ENCODE measurements around the gene SLC22A25.

Gene SLC22A25

DNA sequence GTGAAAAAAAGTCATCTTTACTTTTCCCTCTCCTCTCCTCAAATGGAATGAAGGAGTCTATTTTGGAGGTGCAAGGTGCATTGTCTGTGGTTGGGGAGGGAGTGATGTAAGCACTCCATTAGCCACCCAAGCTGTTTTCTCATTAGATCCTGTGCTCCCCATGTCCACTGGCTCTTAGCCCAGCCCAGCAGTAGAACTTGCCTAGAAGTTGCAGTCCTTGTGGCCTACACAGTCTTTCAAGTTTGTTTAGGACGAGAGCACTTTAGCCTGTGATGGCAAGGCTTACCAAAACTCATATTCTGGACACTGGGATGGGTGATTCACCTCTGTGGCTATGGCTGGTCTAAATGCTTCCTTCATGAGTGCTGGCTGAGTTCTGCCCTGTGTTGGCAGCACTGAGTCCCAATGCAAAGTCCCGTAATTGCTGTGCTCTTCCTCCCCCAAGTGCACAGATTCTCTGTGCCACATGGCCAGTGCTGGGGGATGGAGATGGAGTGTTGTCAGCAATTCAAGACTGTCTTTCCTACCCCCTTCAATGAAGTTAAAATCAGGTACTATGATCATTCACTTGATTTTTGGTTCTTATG lies 15.8 kb downstream of the SLC22A25 start (continued):
- no peak for TF ChIP-seq ZNF26 (tag by site-specific recombination; IDR thresholded peaks at IDR 0.05)
- no peak for TF ChIP-seq ZNF473 (tag by site-specific recombination; IDR thresholded peaks at IDR 0.05)
- TF ChIP-seq, protein P1, sequence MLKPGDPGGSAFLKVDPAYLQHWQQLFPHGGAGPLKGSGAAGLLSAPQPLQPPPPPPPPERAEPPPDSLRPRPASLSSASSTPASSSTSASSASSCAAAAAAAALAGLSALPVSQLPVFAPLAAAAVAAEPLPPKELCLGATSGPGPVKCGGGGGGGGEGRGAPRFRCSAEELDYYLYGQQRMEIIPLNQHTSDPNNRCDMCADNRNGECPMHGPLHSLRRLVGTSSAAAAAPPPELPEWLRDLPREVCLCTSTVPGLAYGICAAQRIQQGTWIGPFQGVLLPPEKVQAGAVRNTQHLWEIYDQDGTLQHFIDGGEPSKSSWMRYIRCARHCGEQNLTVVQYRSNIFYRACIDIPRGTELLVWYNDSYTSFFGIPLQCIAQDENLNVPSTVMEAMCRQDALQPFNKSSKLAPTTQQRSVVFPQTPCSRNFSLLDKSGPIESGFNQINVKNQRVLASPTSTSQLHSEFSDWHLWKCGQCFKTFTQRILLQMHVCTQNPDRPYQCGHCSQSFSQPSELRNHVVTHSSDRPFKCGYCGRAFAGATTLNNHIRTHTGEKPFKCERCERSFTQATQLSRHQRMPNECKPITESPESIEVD (tag by site-specific recombination; IDR thresholded peaks at IDR 0.05): no peak
- TF ChIP-seq, protein P2, sequence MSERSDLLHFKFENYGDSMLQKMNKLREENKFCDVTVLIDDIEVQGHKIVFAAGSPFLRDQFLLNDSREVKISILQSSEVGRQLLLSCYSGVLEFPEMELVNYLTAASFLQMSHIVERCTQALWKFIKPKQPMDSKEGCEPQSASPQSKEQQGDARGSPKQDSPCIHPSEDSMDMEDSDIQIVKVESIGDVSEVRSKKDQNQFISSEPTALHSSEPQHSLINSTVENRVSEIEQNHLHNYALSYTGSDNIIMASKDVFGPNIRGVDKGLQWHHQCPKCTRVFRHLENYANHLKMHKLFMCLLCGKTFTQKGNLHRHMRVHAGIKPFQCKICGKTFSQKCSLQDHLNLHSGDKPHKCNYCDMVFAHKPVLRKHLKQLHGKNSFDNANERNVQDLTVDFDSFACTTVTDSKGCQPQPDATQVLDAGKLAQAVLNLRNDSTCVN (tag by site-specific recombination; optimal IDR thresholded peaks at IDR 0.05): no peak
- TF ChIP-seq ZFHX2 (tag by site-specific recombination; conservative IDR thresholded peaks at IDR 0.05): no peak
- TF ChIP-seq ZNF600 (tag by site-specific recombination; IDR thresholded peaks at IDR 0.05): no peak
- TF ChIP-seq, protein P3, sequence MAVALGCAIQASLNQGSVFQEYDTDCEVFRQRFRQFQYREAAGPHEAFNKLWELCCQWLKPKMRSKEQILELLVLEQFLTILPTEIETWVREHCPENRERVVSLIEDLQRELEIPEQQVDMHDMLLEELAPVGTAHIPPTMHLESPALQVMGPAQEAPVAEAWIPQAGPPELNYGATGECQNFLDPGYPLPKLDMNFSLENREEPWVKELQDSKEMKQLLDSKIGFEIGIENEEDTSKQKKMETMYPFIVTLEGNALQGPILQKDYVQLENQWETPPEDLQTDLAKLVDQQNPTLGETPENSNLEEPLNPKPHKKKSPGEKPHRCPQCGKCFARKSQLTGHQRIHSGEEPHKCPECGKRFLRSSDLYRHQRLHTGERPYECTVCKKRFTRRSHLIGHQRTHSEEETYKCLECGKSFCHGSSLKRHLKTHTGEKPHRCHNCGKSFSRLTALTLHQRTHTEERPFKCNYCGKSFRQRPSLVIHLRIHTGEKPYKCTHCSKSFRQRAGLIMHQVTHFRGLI (tag by site-specific recombination; IDR thresholded peaks at IDR 0.05): no peak

GRCh38 chr11:63226488-63227114 lies 16.8 kb downstream of the SLC22A25 start:
- ChIA-PET POLR2A (no interaction called here), CTCF (no interaction called here)
- H3K9me3 ChIP-seq (ENCODE audit: control insufficient read depth, insufficient read depth, low read depth, low read length): no peaks in the 10 kb centered on the region
- no peak for TF ChIP-seq TCF7L2 (IDR thresholded peaks at IDR 0.05; ENCODE audit: borderline replicate concordance, low read depth, low read length)
- TF ChIP-seq ZNF513 (tag by site-specific recombination; IDR thresholded peaks at IDR 0.05): no peak
- TF ChIP-seq, protein P4, sequence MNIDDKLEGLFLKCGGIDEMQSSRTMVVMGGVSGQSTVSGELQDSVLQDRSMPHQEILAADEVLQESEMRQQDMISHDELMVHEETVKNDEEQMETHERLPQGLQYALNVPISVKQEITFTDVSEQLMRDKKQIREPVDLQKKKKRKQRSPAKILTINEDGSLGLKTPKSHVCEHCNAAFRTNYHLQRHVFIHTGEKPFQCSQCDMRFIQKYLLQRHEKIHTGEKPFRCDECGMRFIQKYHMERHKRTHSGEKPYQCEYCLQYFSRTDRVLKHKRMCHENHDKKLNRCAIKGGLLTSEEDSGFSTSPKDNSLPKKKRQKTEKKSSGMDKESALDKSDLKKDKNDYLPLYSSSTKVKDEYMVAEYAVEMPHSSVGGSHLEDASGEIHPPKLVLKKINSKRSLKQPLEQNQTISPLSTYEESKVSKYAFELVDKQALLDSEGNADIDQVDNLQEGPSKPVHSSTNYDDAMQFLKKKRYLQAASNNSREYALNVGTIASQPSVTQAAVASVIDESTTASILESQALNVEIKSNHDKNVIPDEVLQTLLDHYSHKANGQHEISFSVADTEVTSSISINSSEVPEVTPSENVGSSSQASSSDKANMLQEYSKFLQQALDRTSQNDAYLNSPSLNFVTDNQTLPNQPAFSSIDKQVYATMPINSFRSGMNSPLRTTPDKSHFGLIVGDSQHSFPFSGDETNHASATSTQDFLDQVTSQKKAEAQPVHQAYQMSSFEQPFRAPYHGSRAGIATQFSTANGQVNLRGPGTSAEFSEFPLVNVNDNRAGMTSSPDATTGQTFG (tag by site-specific recombination; IDR thresholded peaks at IDR 0.05; ENCODE audit: borderline replicate concordance): no peak
- TF ChIP-seq, protein P3 (tag by site-specific recombination; IDR thresholded peaks at IDR 0.05): no peak
- no peak for TF ChIP-seq ZSCAN23 (tag by site-specific recombination; IDR thresholded peaks at IDR 0.05)
- TF ChIP-seq ZNF174 (tag by site-specific recombination; IDR thresholded peaks at IDR 0.05): no peak
- TF ChIP-seq WT1 (tag by site-specific recombination; IDR thresholded peaks at IDR 0.05): no peak
- TF ChIP-seq ZNF133 (tag by site-specific recombination; IDR thresholded peaks at IDR 0.05): no peak
- TF ChIP-seq ZNF639 (tag by site-specific recombination; IDR thresholded peaks at IDR 0.05): no peak
- no peak for TF ChIP-seq GLIS2 (tag by site-specific recombination; IDR thresholded peaks at IDR 0.05)
- no peak for TF ChIP-seq ZSCAN16 (tag by site-specific recombination; IDR thresholded peaks at IDR 0.05)
- TF ChIP-seq ZNF791 (tag by site-specific recombination; IDR thresholded peaks at IDR 0.05): no peak
- TF ChIP-seq SCRT1 (tag by site-specific recombination; IDR thresholded peaks at IDR 0.05; ENCODE audit: borderline replicate concordance): no peak
- TF ChIP-seq ZNF175 (tag by site-specific recombination; IDR thresholded peaks at IDR 0.05): no peak
- no peak overlapping the region for H3K4me3 ChIP-seq (ENCODE audit: low read depth, low read length)
- no peaks in the 10 kb centered on the region for H3K36me3 ChIP-seq (ENCODE audit: control insufficient read depth in 2 of 2, insufficient read depth in 1 of 2, low read length in 2 of 2)
- H3K4me1 ChIP-seq (ENCODE audit: control insufficient read depth, insufficient read depth, low read length): no peaks in the 10 kb centered on the region
- no peak overlapping the region for H3K27ac ChIP-seq (ENCODE audit: extremely low read depth, low read depth, low read length)

Data from HEK293 (cell line).